Activated CD8-positive, alpha-beta memory T cell treated with anti-CD3 and anti-CD28 coated beads, Interleukin-2, amount 10 ng/mL, durations not matched to agents 7 days and 5 days (primary cell): ENCODE results near the gene SREBF2. TPM values are rescaled to one million over a fixed set of nuclear protein-coding genes. Genes with fewer than 3 reads are reported as not detected.
"Not testable (repeated sequence)": the region's sequence is repeated elsewhere in the genome, so short reads cannot be mapped to it uniquely, and the experiment has no call there.

Source experiments
- ATAC-seq: fragments of 150-1000 bp; cut with Tn5 transposase; one replicate; pipeline ENCODE4 v1.10.0; 2021; ENCODE audit warnings: moderate library complexity
- CTCF ChIA-PET: fragments of 350-600 bp; sonication (Branson Sonifier 250); formaldehyde crosslinking; loops from one replicate; lab custom pipeline; 2021; ENCODE audit warnings: antibody characterized with exemption; lab: Charles Lee
- DNase-seq: peaks from one replicate; pipeline ENCODE4 v3.0.0-alpha.2; 2020
- H3K27ac Mint-ChIP-seq: one replicate; pipeline ENCODE4 v1.8.0; 2021; ENCODE audit warnings: mild to moderate bottlenecking, mixed read lengths
- H3K27me3 Mint-ChIP-seq: one replicate; pipeline ENCODE4 v1.8.0; 2021; ENCODE audit warnings: mixed read lengths
- H3K36me3 Mint-ChIP-seq: one replicate; pipeline ENCODE4 v1.8.0; 2021; ENCODE audit warnings: mild to moderate bottlenecking, mixed read lengths
- H3K4me1 Mint-ChIP-seq: one replicate; pipeline ENCODE4 v1.8.0; 2021; ENCODE audit warnings: mixed read lengths
- H3K4me3 Mint-ChIP-seq: one replicate; pipeline ENCODE4 v1.8.0; 2021; ENCODE audit warnings: mild to moderate bottlenecking, moderate library complexity, mixed read lengths
- H3K9me3 Mint-ChIP-seq: one replicate; pipeline ENCODE4 v1.8.0; 2022; ENCODE audit warnings: low read depth, mixed read lengths
- total RNA-seq, 2 experiments: library from RNA; stranded (reverse); gene quantifications; one replicate each; pipeline ENCODE4 v1.2.3, GENCODE V29; 2021

SREBF2 gene
- total RNA-seq, 2 experiments from 2014 or later = 130 to 135 TPM

- ATAC-seq = no peak
- no peak for DNase-seq
- H3K4me3 Mint-ChIP-seq = no peak overlapping the region
- no peaks in the 10 kb centered on the region for H3K27me3 Mint-ChIP-seq
- peaks cover 63% of the 10 kb centered on the region for H3K4me1 Mint-ChIP-seq
- H3K9me3 Mint-ChIP-seq = no peaks in the 10 kb centered on the region
- CTCF ChIA-PET = interaction anchor here (0.9 to 5.7 kb wide), 10 partner anchors 9 to 190 kb away, joined by 3 to 40 read pairs (median 6); partner anchors contain the start of genes CENPM, MEI1 and SREBF2
- H3K36me3 Mint-ChIP-seq = peaks cover 13% of the 10 kb centered on the region
- H3K27ac Mint-ChIP-seq = peak overlapping the region; percentile 79
Measured at GRCh38 chr22:41856469-41856868, 23.6 kb downstream of the SREBF2 start.

GRCh38 chr22:41857155-41857859 is 24.4 kb downstream of the SREBF2 start:
- peaks cover 67% of the 10 kb centered on the region for H3K4me1 Mint-ChIP-seq
- no peaks in the 10 kb centered on the region for H3K27me3 Mint-ChIP-seq
- H3K36me3 Mint-ChIP-seq = peaks cover 11% of the 10 kb centered on the region
- H3K27ac Mint-ChIP-seq = peak overlapping the region; percentile 79
- H3K4me3 Mint-ChIP-seq = no peak overlapping the region
- no peaks in the 10 kb centered on the region for H3K9me3 Mint-ChIP-seq
- peak; percentile 73 for ATAC-seq
- CTCF ChIA-PET = interaction anchor here (0.5 to 5.7 kb wide), 18 partner anchors 9 to 190 kb away, joined by 3 to 40 read pairs (median 5); partner anchors contain the start of genes CCDC134, CENPM, MEI1 and SREBF2
- DNase-seq = peak; percentile 85

GRCh38 chr22:41857860-41858199 is 24.9 kb downstream of the SREBF2 start:
- ATAC-seq (no peak), DNase-seq (no peak)
- CTCF ChIA-PET = interaction anchor here (0.9 to 5.7 kb wide), 14 partner anchors 11 to 191 kb away, joined by 3 to 40 read pairs (median 6); partner anchors contain the start of genes CCDC134, CENPM, MEI1 and SREBF2
- H3K4me1 Mint-ChIP-seq = peaks cover 71% of the 10 kb centered on the region
- H3K27ac Mint-ChIP-seq = peak overlapping the region; percentile 79
- H3K4me3 Mint-ChIP-seq = no peak overlapping the region
- H3K9me3 Mint-ChIP-seq = no peaks in the 10 kb centered on the region
- no peaks in the 10 kb centered on the region for H3K27me3 Mint-ChIP-seq
- peaks cover 10% of the 10 kb centered on the region for H3K36me3 Mint-ChIP-seq

GRCh38 chr22:41862160-41862529 is 29.2 kb downstream of the SREBF2 start:
- peak overlapping the region; percentile 81 for H3K27ac Mint-ChIP-seq
- no peaks in the 10 kb centered on the region for H3K9me3 Mint-ChIP-seq
- peak; percentile 57 for DNase-seq
- CTCF ChIA-PET = interaction anchor here (0.7 to 2.1 kb wide), 15 partner anchors 10 to 165 kb away, joined by 3 to 11 read pairs (median 4); partner anchors contain the start of genes CCDC134, CENPM and SREBF2
- ATAC-seq = peak; percentile 37
- H3K4me1 Mint-ChIP-seq = peaks cover 60% of the 10 kb centered on the region
- H3K36me3 Mint-ChIP-seq = peaks cover 18% of the 10 kb centered on the region
- peak overlapping the region; percentile 15 for H3K4me3 Mint-ChIP-seq
- no peaks in the 10 kb centered on the region for H3K27me3 Mint-ChIP-seq

- peak overlapping the region; percentile 15 for H3K4me3 Mint-ChIP-seq
- no peaks in the 10 kb centered on the region for H3K27me3 Mint-ChIP-seq
- peak; percentile 49 for DNase-seq
- H3K36me3 Mint-ChIP-seq = peaks cover 21% of the 10 kb centered on the region
- peak; percentile 42 for ATAC-seq
- no peaks in the 10 kb centered on the region for H3K9me3 Mint-ChIP-seq
- peaks cover 56% of the 10 kb centered on the region for H3K4me1 Mint-ChIP-seq
- CTCF ChIA-PET = interaction anchor here (0.7 to 2.1 kb wide), 16 partner anchors 10 to 165 kb away, joined by 3 to 11 read pairs (median 4); partner anchors contain the start of genes CCDC134, CENPM and SREBF2
- H3K27ac Mint-ChIP-seq = peak overlapping the region; percentile 81
Measured at GRCh38 chr22:41862530-41863266, 29.8 kb downstream of the SREBF2 start.

- H3K36me3 Mint-ChIP-seq = peaks cover 26% of the 10 kb centered on the region
- DNase-seq (no peak), ATAC-seq (no peak)
- H3K9me3 Mint-ChIP-seq = no peaks in the 10 kb centered on the region
- CTCF ChIA-PET = interaction anchor here (0.7 to 2.1 kb wide), 4 partner anchors 41 to 166 kb away, joined by 3 to 11 read pairs (median 6); no protein-coding TSS in a partner anchor
- peaks cover 49% of the 10 kb centered on the region for H3K4me1 Mint-ChIP-seq
- no peak overlapping the region for H3K27ac Mint-ChIP-seq
- no peak overlapping the region for H3K4me3 Mint-ChIP-seq
- H3K27me3 Mint-ChIP-seq = no peaks in the 10 kb centered on the region
Measured at GRCh38 chr22:41863472-41863871, 30.6 kb downstream of the SREBF2 start.

GRCh38 chr22:41868556-41868955 is 35.7 kb downstream of the SREBF2 start:
- no peaks in the 10 kb centered on the region for H3K27me3 Mint-ChIP-seq
- H3K4me1 Mint-ChIP-seq = peaks cover 18% of the 10 kb centered on the region
- peaks cover 43% of the 10 kb centered on the region for H3K36me3 Mint-ChIP-seq
- no peaks in the 10 kb centered on the region for H3K9me3 Mint-ChIP-seq
- DNase-seq = no peak
- no peak overlapping the region for H3K4me3 Mint-ChIP-seq
- CTCF ChIA-PET = interaction anchor here (0.7 kb wide), 1 partner anchor 31 kb away, joined by 6 read pairs; no protein-coding TSS in a partner anchor
- H3K27ac Mint-ChIP-seq = no peak overlapping the region
- ATAC-seq = no peak

GRCh38 chr22:41870081-41870480 is 37.2 kb downstream of the SREBF2 start:
- Mint-ChIP-seq H3K4me1 (peaks cover 16% of the 10 kb centered on the region), H3K36me3 (peaks cover 53% of the 10 kb centered on the region)
- not testable (repeated sequence) for DNase-seq, H3K4me3 Mint-ChIP-seq, H3K9me3 Mint-ChIP-seq, H3K27me3 Mint-ChIP-seq, ATAC-seq, H3K27ac Mint-ChIP-seq
- CTCF ChIA-PET = interaction anchor here (1.0 to 1.1 kb wide), 2 partner anchors 12 to 38 kb away, joined by 3 read pairs; no protein-coding TSS in a partner anchor

GRCh38 chr22:41870786-41871185 is 37.9 kb downstream of the SREBF2 start:
- H3K9me3 Mint-ChIP-seq = no peaks in the 10 kb centered on the region
- H3K4me3 Mint-ChIP-seq = no peak overlapping the region
- CTCF ChIA-PET = interaction anchor here (1.0 to 1.1 kb wide), 2 partner anchors 13 to 38 kb away, joined by 3 read pairs; no protein-coding TSS in a partner anchor
- no peaks in the 10 kb centered on the region for H3K27me3 Mint-ChIP-seq
- DNase-seq (no peak), ATAC-seq (no peak)
- no peak overlapping the region for H3K27ac Mint-ChIP-seq
- peaks cover 57% of the 10 kb centered on the region for H3K36me3 Mint-ChIP-seq
- H3K4me1 Mint-ChIP-seq = peaks cover 14% of the 10 kb centered on the region

- Mint-ChIP-seq H3K27me3 (no peaks in the 10 kb centered on the region), H3K36me3 (peaks cover 58% of the 10 kb centered on the region), H3K4me3 (no peak overlapping the region), H3K9me3 (no peaks in the 10 kb centered on the region), H3K27ac (peak overlapping the region; percentile 10), H3K4me1 (peaks cover 14% of the 10 kb centered on the region)
- ATAC-seq (peak; percentile 45), DNase-seq (no peak)
- CTCF ChIA-PET = no interaction called here
Measured at GRCh38 chr22:41873391-41873790, 40.5 kb downstream of the SREBF2 start.

GRCh38 chr22:41874090-41874489 is 41.2 kb downstream of the SREBF2 start:
- H3K9me3 Mint-ChIP-seq = no peaks in the 10 kb centered on the region
- no peak overlapping the region for H3K27ac Mint-ChIP-seq
- DNase-seq (no peak), ATAC-seq (no peak)
- CTCF ChIA-PET = no interaction called here
- peaks cover 14% of the 10 kb centered on the region for H3K4me1 Mint-ChIP-seq
- H3K27me3 Mint-ChIP-seq = no peaks in the 10 kb centered on the region
- no peak overlapping the region for H3K4me3 Mint-ChIP-seq
- peaks cover 59% of the 10 kb centered on the region for H3K36me3 Mint-ChIP-seq

- Mint-ChIP-seq H3K9me3 (no peaks in the 10 kb centered on the region), H3K27me3 (no peaks in the 10 kb centered on the region), H3K4me1 (peaks cover 14% of the 10 kb centered on the region), H3K36me3 (peaks cover 60% of the 10 kb centered on the region), H3K27ac (no peak overlapping the region), H3K4me3 (no peak overlapping the region)
- CTCF ChIA-PET = no interaction called here
- ATAC-seq (no peak), DNase-seq (no peak)
Measured at GRCh38 chr22:41875531-41876270, 42.8 kb downstream of the SREBF2 start.

- H3K9me3 Mint-ChIP-seq = no peaks in the 10 kb centered on the region
- no peaks in the 10 kb centered on the region for H3K27me3 Mint-ChIP-seq
- H3K36me3 Mint-ChIP-seq = peaks cover 58% of the 10 kb centered on the region
- ATAC-seq (no peak), DNase-seq (no peak)
- H3K4me3 Mint-ChIP-seq = no peak overlapping the region
- H3K4me1 Mint-ChIP-seq = peaks cover 11% of the 10 kb centered on the region
- no peak overlapping the region for H3K27ac Mint-ChIP-seq
- CTCF ChIA-PET = no interaction called here
Measured at GRCh38 chr22:41876275-41876674, 43.4 kb downstream of the SREBF2 start.
